ENCODE data around the gene SFI1. TPM values are rescaled to one million over a fixed set of nuclear protein-coding genes. Genes with fewer than 3 reads are reported as not detected.
A peak's percentile ranks its signal among the peaks of the same experiment; 100 is the strongest.

Gene SFI1
- total RNA-seq, 1 donor from 2014 or later: 13.6 TPM

DNA sequence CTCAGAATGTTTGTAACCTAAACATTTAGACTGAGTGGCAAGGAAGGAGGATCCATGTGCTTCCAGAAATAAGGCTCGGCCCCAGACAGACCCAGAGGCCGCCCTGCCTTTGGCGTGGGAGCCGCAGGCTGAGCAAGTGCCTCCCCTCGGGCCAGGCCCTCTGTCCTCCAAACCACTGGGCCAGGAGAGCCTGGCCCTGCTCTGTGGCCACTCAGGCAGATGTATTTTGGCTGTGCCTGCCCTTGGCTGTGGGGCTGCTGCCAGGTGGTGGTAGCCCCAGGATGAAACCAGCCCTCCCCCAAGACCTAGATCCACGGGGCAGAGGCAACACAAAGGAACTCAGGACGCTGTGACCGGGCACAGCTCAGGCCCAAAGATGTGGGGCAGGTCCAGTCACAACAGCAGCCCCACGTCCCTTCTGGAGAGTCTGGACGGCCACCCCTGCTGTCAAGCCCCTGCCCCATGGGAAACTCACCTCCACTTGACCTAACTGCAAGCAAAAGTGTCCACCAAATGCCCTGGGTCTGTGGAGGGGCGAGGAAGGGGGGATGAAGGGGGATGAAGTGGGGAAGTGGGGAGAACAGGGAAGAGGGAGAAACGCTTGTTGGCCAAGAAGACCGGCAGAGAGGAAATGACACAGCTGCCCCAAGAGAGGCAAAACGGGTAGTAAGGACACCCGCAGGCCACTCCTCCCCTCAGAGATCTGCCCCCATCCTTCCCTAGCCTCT, 141.7 kb downstream of the SFI1 start:
- peaks cover 53% of the 10 kb centered on the region for H3K79me2 ChIP-seq (ENCODE audit: insufficient read depth, low read length)
- DNase-seq (ENCODE audit: low read depth): no peak
- TF ChIP-seq, protein P1, sequence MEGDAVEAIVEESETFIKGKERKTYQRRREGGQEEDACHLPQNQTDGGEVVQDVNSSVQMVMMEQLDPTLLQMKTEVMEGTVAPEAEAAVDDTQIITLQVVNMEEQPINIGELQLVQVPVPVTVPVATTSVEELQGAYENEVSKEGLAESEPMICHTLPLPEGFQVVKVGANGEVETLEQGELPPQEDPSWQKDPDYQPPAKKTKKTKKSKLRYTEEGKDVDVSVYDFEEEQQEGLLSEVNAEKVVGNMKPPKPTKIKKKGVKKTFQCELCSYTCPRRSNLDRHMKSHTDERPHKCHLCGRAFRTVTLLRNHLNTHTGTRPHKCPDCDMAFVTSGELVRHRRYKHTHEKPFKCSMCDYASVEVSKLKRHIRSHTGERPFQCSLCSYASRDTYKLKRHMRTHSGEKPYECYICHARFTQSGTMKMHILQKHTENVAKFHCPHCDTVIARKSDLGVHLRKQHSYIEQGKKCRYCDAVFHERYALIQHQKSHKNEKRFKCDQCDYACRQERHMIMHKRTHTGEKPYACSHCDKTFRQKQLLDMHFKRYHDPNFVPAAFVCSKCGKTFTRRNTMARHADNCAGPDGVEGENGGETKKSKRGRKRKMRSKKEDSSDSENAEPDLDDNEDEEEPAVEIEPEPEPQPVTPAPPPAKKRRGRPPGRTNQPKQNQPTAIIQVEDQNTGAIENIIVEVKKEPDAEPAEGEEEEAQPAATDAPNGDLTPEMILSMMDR (IDR thresholded peaks at IDR 0.05; ENCODE audit: insufficient read depth, low read depth, low read length): no peak
- no peak for TF ChIP-seq EZH2 (IDR thresholded peaks at IDR 0.05; ENCODE audit: insufficient read depth, low read length)
- Mint-ChIP-seq H3K4me3 (ENCODE audit: unreplicated experiment) (no peak overlapping the region), H3K27ac (ENCODE audit: unreplicated experiment) (no peak overlapping the region), H3K9me3 (ENCODE audit: unreplicated experiment) (no peaks in the 10 kb centered on the region), H3K36me3 (ENCODE audit: low read depth, unreplicated experiment) (peaks cover 9% of the 10 kb centered on the region), H3K4me1 (ENCODE audit: low read depth, unreplicated experiment) (peaks cover 13% of the 10 kb centered on the region), H3K27me3 (ENCODE audit: low read depth, unreplicated experiment) (no peaks in the 10 kb centered on the region)
- no peak overlapping the region for H2AFZ ChIP-seq (ENCODE audit: low read depth, low read length)
- H3K9me3 ChIP-seq (ENCODE audit: insufficient read depth, low read depth, low read length): no peaks in the 10 kb centered on the region
- no peak overlapping the region for H3K27ac ChIP-seq (ENCODE audit: low read depth, low read length)
- H3K4me1 ChIP-seq (ENCODE audit: insufficient read depth, low read length): peaks cover 3% of the 10 kb centered on the region
- no peak overlapping the region for H3K4me2 ChIP-seq (ENCODE audit: low read length)
- H3K36me3 ChIP-seq (ENCODE audit: insufficient read depth, low read length): no peaks in the 10 kb centered on the region
- H3K9ac ChIP-seq (ENCODE audit: low read length): no peak overlapping the region
- FAIRE-seq: no peak
- H3K4me3 ChIP-seq (ENCODE audit: insufficient read depth, low read depth, low read length): no peak overlapping the region
- peaks cover 56% of the 10 kb centered on the region for H4K20me1 ChIP-seq (ENCODE audit: insufficient read depth, low read length)
- no peaks in the 10 kb centered on the region for H3K27me3 ChIP-seq (ENCODE audit: insufficient read depth, low read length)

DNA sequence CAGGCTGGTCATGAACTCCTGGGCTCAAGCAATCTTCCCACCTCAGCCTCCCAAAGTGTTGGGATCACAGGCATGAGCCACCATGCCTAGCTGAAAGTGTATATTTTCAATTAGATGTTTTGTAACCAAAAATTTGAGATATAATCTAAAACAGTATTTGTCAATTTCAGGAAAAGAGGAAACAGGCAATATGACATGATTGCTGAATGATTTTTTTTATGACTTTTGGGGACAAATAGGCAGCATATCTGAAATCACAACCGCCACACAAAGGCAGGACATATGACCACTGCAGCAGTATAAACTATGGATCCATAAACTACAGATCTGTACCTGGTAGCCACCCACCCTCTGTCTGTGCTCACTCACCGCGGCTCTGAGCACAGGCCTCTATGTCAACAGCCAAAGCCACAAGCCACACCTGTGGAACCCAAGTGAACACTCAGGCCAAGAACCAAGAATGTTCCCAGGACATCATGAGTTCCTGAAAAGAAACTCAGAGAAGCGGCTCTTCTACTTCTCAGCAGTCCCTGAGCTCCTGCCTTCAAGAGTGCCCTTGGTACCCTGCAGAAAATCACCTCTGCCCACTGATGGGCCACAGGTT, 143.2 kb downstream of the SFI1 start:
- H3K36me3 Mint-ChIP-seq (ENCODE audit: low read depth, unreplicated experiment): peaks cover 11% of the 10 kb centered on the region

More for the DNA sequence above, 143.2 kb downstream of the SFI1 start:
- FAIRE-seq (no peak), DNase-seq (ENCODE audit: low read depth) (no peak)
- Mint-ChIP-seq H3K9me3 (ENCODE audit: unreplicated experiment) (no peaks in the 10 kb centered on the region), H3K27me3 (ENCODE audit: low read depth, unreplicated experiment) (no peaks in the 10 kb centered on the region), H3K4me3 (ENCODE audit: unreplicated experiment) (no peak overlapping the region), H3K27ac (ENCODE audit: unreplicated experiment) (peak overlapping the region; percentile 4), H3K4me1 (ENCODE audit: low read depth, unreplicated experiment) (peaks cover 13% of the 10 kb centered on the region)
- H3K79me2 ChIP-seq (ENCODE audit: insufficient read depth, low read length): peaks cover 56% of the 10 kb centered on the region
- H3K4me2 ChIP-seq (ENCODE audit: low read length): no peak overlapping the region
- no peak overlapping the region for H3K27ac ChIP-seq (ENCODE audit: low read depth, low read length)
- no peak overlapping the region for H2AFZ ChIP-seq (ENCODE audit: low read depth, low read length)
- H3K4me1 ChIP-seq (ENCODE audit: insufficient read depth, low read length): peaks cover 3% of the 10 kb centered on the region
- H3K4me3 ChIP-seq (ENCODE audit: insufficient read depth, low read depth, low read length): no peak overlapping the region
- H3K9me3 ChIP-seq (ENCODE audit: insufficient read depth, low read depth, low read length): no peaks in the 10 kb centered on the region
- peaks cover 46% of the 10 kb centered on the region for H4K20me1 ChIP-seq (ENCODE audit: insufficient read depth, low read length)
- no peaks in the 10 kb centered on the region for H3K36me3 ChIP-seq (ENCODE audit: insufficient read depth, low read length)
- TF ChIP-seq, protein P1 (IDR thresholded peaks at IDR 0.05; ENCODE audit: insufficient read depth, low read depth, low read length): no peak
- no peak for TF ChIP-seq EZH2 (IDR thresholded peaks at IDR 0.05; ENCODE audit: insufficient read depth, low read length)
- H3K27me3 ChIP-seq (ENCODE audit: insufficient read depth, low read length): no peaks in the 10 kb centered on the region
- H3K9ac ChIP-seq (ENCODE audit: low read length): no peak overlapping the region
